Mesodermal cell (in vitro differentiated cells): Measurements from ENCODE around the gene THSD8.
"Not testable (repeated sequence)": the region's sequence is repeated elsewhere in the genome, so short reads cannot be mapped to it uniquely, and the experiment has no call there.

Experiments used
- H3K27ac ChIP-seq: 2 replicates; pipeline ENCODE4 v1.7.0; 2013; ENCODE audit warnings: mild to moderate bottlenecking, low read depth, low read length, moderate library complexity; ENCODE audit not compliant: severe bottlenecking
- H3K36me3 ChIP-seq: 2 replicates; pipeline ENCODE4 v1.7.1; 2013; ENCODE audit warnings: mild to moderate bottlenecking, low read length, moderate library complexity; ENCODE audit not compliant: control insufficient read depth, insufficient read depth
- H3K4me1 ChIP-seq: one replicate; pipeline ENCODE4 v1.7.1; 2013; ENCODE audit warnings: mild to moderate bottlenecking, low read length; ENCODE audit not compliant: insufficient read depth, control insufficient read depth, poor library complexity, severe bottlenecking
- H3K4me3 ChIP-seq: 2 replicates; pipeline ENCODE4 v1.7.0; 2013; ENCODE audit warnings: low read length, control low read depth, mild to moderate bottlenecking; ENCODE audit not compliant: insufficient read depth, poor library complexity, severe bottlenecking; ENCODE audit errors: extremely low read depth
- H3K9me3 ChIP-seq: 2 replicates; pipeline ENCODE4 v1.7.1; 2013; ENCODE audit warnings: mild to moderate bottlenecking, low read length, moderate library complexity; ENCODE audit not compliant: control insufficient read depth
- WGBS, 2 experiments: methylation state at CpG; one replicate each; pipeline ENCODE4 v1.1.5; 2013; ENCODE audit warnings: missing lambda C conversion rate in 2 of 2; ENCODE audit not compliant: insufficient coverage in 2 of 2; 5-methylcytosine and 5-hydroxymethylcytosine counted together

The THSD8 gene

GRCh38 chr19:12802267-12803106, 618 bp downstream of the THSD8 start:
- Histone ChIP-seq H3K4me1 (peaks cover 13% of the 10 kb centered on the region), H3K4me3 (peak overlapping the region; percentile 84), H3K9me3 (no peaks in the 10 kb centered on the region), H3K36me3 (peaks cover 26% of the 10 kb centered on the region), H3K27ac (no peak overlapping the region)
- 44 to 55% methylated on average over 12 to 17 of the region's 22 CpGs for WGBS, 2 experiments

GRCh38 chr19:12804051-12804450, 2.2 kb downstream of the THSD8 start:
- no peak overlapping the region for H3K4me3 ChIP-seq
- 93 to 95% methylated on average over 25 to 26 of the region's 26 CpGs for WGBS, 2 experiments
- H3K27ac ChIP-seq, result no peak overlapping the region
- H3K36me3 ChIP-seq, result peaks cover 28% of the 10 kb centered on the region
- H3K4me1 ChIP-seq, result peaks cover 13% of the 10 kb centered on the region
- no peaks in the 10 kb centered on the region for H3K9me3 ChIP-seq

- Histone ChIP-seq H3K9me3 (no peaks in the 10 kb centered on the region), H3K4me1 (peaks cover 13% of the 10 kb centered on the region), H3K4me3 (peak within 1 kb of the TSS; percentile 79), H3K27ac (peak within 1 kb of the TSS; percentile 29), H3K36me3 (peaks cover 37% of the 10 kb centered on the region)
- whole genome bisulfite sequencing, 2 experiments, result 5% methylated on average over 55 to 62 of the region's 66 CpGs
These were observed 4.6 kb downstream of the THSD8 start, which contains the start of gene RNASEH2A for GRCh38 chr19:12806242-12807081. TSS of gene RNASEH2A (plus strand) at chr19:12806584. CDS start at chr19:12806674, 90 bp downstream.

- H3K27ac ChIP-seq, result no peak overlapping the region
- no peaks in the 10 kb centered on the region for H3K9me3 ChIP-seq
- H3K36me3 ChIP-seq, result peaks cover 37% of the 10 kb centered on the region
- WGBS, 2 experiments, result 91 to 98% methylated on average over 5 of the region's 7 CpGs
- H3K4me1 ChIP-seq, result no peaks in the 10 kb centered on the region
- H3K4me3 ChIP-seq, result no peak overlapping the region
These were observed 13.2 kb downstream of the THSD8 start for GRCh38 chr19:12815088-12815487.

- H3K4me3 ChIP-seq, H3K4me1 ChIP-seq, H3K9me3 ChIP-seq, H3K27ac ChIP-seq: not testable (repeated sequence)
- WGBS, 2 experiments, result 83 to 94% methylated on average over 1 to 2 of the region's 6 CpGs
- peaks cover 25% of the 10 kb centered on the region for H3K36me3 ChIP-seq
These were observed 15.3 kb downstream of the THSD8 start for GRCh38 chr19:12817188-12817587.

- not testable (repeated sequence) for H3K9me3 ChIP-seq, H3K4me3 ChIP-seq, H3K27ac ChIP-seq, H3K4me1 ChIP-seq
- WGBS, 2 experiments, result 93 to 94% methylated on average over 8 to 10 of the region's 11 CpGs
- peaks cover 20% of the 10 kb centered on the region for H3K36me3 ChIP-seq
These were observed 15.9 kb downstream of the THSD8 start for GRCh38 chr19:12817810-12818209.

GRCh38 chr19:12821761-12822160, 19.9 kb downstream of the THSD8 start:
- H3K9me3 ChIP-seq, result no peaks in the 10 kb centered on the region
- 90 to 100% methylated on average over 1 to 2 of the region's 2 CpGs for WGBS, 2 experiments
- H3K27ac ChIP-seq, result no peak overlapping the region
- H3K4me1 ChIP-seq, result no peaks in the 10 kb centered on the region
- H3K36me3 ChIP-seq, result no peaks in the 10 kb centered on the region
- no peak overlapping the region for H3K4me3 ChIP-seq

- H3K4me1 ChIP-seq, result no peaks in the 10 kb centered on the region
- H3K27ac ChIP-seq, result no peak overlapping the region
- no peaks in the 10 kb centered on the region for H3K36me3 ChIP-seq
- peak overlapping the region; percentile 21 for H3K4me3 ChIP-seq
- H3K9me3 ChIP-seq, result no peaks in the 10 kb centered on the region
- WGBS, 2 experiments, result 5 to 8% methylated on average over 31 to 36 of the region's 46 CpGs
These were observed 23.6 kb downstream of the THSD8 start for GRCh38 chr19:12825254-12826131.

- H3K4me1 ChIP-seq, result peaks cover 2% of the 10 kb centered on the region
- no peaks in the 10 kb centered on the region for H3K9me3 ChIP-seq
- no peaks in the 10 kb centered on the region for H3K36me3 ChIP-seq
- no peak overlapping the region for H3K4me3 ChIP-seq
- H3K27ac ChIP-seq, result no peak overlapping the region
- WGBS, 2 experiments, result 31 to 32% methylated on average over 16 to 20 of the region's 23 CpGs
These were observed 26.6 kb downstream of the THSD8 start for GRCh38 chr19:12828494-12828893.

- Histone ChIP-seq H3K4me3 (no peak overlapping the region), H3K9me3 (no peaks in the 10 kb centered on the region), H3K4me1 (peaks cover 2% of the 10 kb centered on the region), H3K36me3 (no peaks in the 10 kb centered on the region), H3K27ac (no peak overlapping the region)
- 17% methylated on average over 1 of the region's 5 CpGs; no CpG with 5 or more reads in 1 of the 2 experiments for WGBS, 2 experiments
These were observed 31.5 kb downstream of the THSD8 start for GRCh38 chr19:12833418-12833737.
